Measurements from ENCODE around the gene TNFSF10.
"Not testable (repeated sequence)": the region's sequence is repeated elsewhere in the genome, so short reads cannot be mapped to it uniquely, and the experiment has no call there.

TNFSF10 gene

GRCh38 chr3:172522871-172523818, at the start of gene TNFSF10:
TSS of gene TNFSF10 (minus strand) at chr3:172523430. CDS start at chr3:172523384, 46 bp downstream.
- no peak for DNase-seq (ENCODE audit: low spot score)

- DNase-seq (ENCODE audit: low spot score) = no peak
These were observed 46.1 kb upstream of the TNFSF10 start for GRCh38 chr3:172569128-172570008.

GRCh38 chr3:172568701-172569100, 45.5 kb upstream of the TNFSF10 start:
- no peak for DNase-seq (ENCODE audit: low spot score)

GRCh38 chr3:172566785-172567184, 43.6 kb upstream of the TNFSF10 start:
- DNase-seq (ENCODE audit: low spot score) = not testable (repeated sequence)

GRCh38 chr3:172564499-172564898, 41.3 kb upstream of the TNFSF10 start:
- no peak for DNase-seq (ENCODE audit: low spot score)

- no peak for DNase-seq (ENCODE audit: low spot score)
These were observed 39.9 kb upstream of the TNFSF10 start for GRCh38 chr3:172562871-172563865.

GRCh38 chr3:172561897-172562640, 38.8 kb upstream of the TNFSF10 start:
- no peak for DNase-seq (ENCODE audit: low spot score)

- DNase-seq (ENCODE audit: low spot score) = no peak
These were observed 37.4 kb upstream of the TNFSF10 start for GRCh38 chr3:172560586-172560985.

GRCh38 chr3:172560026-172560425, 36.8 kb upstream of the TNFSF10 start:
- DNase-seq (ENCODE audit: low spot score) = no peak

GRCh38 chr3:172559020-172559419, 35.8 kb upstream of the TNFSF10 start:
- DNase-seq (ENCODE audit: low spot score) = no peak

- DNase-seq (ENCODE audit: low spot score) = no peak
These were observed 34.4 kb upstream of the TNFSF10 start for GRCh38 chr3:172557515-172558220.

GRCh38 chr3:172553526-172554252, 30.5 kb upstream of the TNFSF10 start:
- no peak for DNase-seq (ENCODE audit: low spot score)

GRCh38 chr3:172552607-172553006, 29.4 kb upstream of the TNFSF10 start:
- DNase-seq (ENCODE audit: low spot score) = no peak

- DNase-seq (ENCODE audit: low spot score) = no peak
These were observed 28.6 kb upstream of the TNFSF10 start for GRCh38 chr3:172551874-172552273.

GRCh38 chr3:172550347-172550943, 27.2 kb upstream of the TNFSF10 start:
- DNase-seq (ENCODE audit: low spot score) = no peak

- DNase-seq (ENCODE audit: low spot score) = no peak
These were observed 25.9 kb upstream of the TNFSF10 start for GRCh38 chr3:172549144-172549543.

- no peak for DNase-seq (ENCODE audit: low spot score)
These were observed 23.5 kb upstream of the TNFSF10 start for GRCh38 chr3:172546628-172547214.

GRCh38 chr3:172546105-172546504, 22.9 kb upstream of the TNFSF10 start:
- DNase-seq (ENCODE audit: low spot score) = no peak

GRCh38 chr3:172544404-172544803, 21.2 kb upstream of the TNFSF10 start:
- DNase-seq (ENCODE audit: low spot score) = no peak

Measured in D341Med (cell line).